A673 (cell line): Measurements from ENCODE around the gene TNS3.

Experiments used
- EZH2 ChIP-seq: fragments of 200-600 bp; sonication (generic); IDR thresholded peaks from 2 replicates; pipeline ENCODE4 v1.6.1; 2017; ENCODE audit warnings: borderline replicate concordance, low read depth, mild to moderate bottlenecking, mixed read lengths, antibody characterized with exemption, low read length; ENCODE audit not compliant: poor library complexity, severe bottlenecking
- TF ChIP-seq, protein P1 (sequence below): fragments of 300-800, 200-600 bp; sonication (generic); conservative IDR thresholded peaks from 2 replicates; pipeline ENCODE4 v1.5.1; 2017; ENCODE audit warnings: low read depth, mild to moderate bottlenecking, antibody characterized with exemption, low read length, moderate library complexity, mixed read lengths

DNA sequence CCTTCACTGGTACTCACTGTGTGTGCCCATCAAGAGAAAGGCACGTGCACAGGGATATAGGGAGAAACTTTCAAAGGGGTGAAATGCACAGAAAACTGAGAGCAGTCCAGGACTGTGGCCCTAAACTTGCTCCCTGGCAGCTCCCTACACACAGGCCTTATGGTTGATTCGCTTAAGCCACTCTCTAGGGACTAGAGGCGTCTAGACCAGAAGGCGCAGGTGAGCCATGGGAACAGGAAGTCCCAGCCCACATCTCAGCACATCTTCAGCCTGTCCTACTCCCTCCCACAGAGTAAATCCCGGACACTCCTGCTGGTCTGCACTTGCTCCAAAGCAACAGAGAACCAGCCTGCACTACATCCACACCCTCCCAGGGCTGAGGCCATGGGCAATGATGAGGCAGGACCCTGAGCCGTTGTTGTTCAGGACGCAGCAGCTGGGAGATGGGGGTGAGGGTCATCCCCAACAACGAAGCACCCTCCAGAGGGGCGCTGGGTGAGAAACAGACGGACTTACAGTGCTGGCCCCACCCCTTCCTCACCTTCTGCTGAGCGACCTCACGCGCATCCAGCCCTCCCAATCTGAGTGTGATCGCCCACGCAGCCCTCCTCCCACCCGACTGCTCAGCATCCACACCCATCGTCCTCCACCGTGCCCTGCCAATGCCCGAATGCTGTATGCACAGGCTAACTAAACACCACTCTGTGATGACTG, 109.3 kb downstream of the TNS3 start:
- TF ChIP-seq, protein P1, sequence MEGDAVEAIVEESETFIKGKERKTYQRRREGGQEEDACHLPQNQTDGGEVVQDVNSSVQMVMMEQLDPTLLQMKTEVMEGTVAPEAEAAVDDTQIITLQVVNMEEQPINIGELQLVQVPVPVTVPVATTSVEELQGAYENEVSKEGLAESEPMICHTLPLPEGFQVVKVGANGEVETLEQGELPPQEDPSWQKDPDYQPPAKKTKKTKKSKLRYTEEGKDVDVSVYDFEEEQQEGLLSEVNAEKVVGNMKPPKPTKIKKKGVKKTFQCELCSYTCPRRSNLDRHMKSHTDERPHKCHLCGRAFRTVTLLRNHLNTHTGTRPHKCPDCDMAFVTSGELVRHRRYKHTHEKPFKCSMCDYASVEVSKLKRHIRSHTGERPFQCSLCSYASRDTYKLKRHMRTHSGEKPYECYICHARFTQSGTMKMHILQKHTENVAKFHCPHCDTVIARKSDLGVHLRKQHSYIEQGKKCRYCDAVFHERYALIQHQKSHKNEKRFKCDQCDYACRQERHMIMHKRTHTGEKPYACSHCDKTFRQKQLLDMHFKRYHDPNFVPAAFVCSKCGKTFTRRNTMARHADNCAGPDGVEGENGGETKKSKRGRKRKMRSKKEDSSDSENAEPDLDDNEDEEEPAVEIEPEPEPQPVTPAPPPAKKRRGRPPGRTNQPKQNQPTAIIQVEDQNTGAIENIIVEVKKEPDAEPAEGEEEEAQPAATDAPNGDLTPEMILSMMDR = no peak
- TF ChIP-seq EZH2 = no peak
